Measurements from ENCODE around the gene DPP6.
A peak's percentile ranks its signal among the peaks of the same experiment; 100 is the strongest.

The DPP6 gene

DNA sequence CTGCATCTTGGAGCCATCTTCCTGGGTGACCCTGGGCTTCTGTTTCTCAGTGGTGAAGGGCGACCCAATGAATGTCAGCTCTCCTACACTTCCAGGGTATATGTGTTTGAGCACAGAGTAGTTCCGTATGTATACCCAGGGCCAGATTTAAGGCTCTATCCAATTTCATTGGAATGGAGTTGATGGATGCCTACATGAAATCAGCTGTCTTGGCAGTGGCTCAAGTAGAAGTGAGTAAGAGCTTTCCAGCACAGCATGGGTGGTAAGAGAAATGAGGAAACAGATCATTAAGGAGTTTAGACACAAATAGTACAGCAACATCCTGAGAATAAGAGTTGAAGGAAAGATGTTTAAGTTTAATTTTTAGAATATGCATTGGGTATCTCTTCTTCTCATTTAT lies 517.7 kb downstream of the DPP6 start:
- DNase-seq: no peak

GRCh38 chr7:154571772-154572171 lies 519.6 kb downstream of the DPP6 start:
- DNase-seq: no peak

DNA sequence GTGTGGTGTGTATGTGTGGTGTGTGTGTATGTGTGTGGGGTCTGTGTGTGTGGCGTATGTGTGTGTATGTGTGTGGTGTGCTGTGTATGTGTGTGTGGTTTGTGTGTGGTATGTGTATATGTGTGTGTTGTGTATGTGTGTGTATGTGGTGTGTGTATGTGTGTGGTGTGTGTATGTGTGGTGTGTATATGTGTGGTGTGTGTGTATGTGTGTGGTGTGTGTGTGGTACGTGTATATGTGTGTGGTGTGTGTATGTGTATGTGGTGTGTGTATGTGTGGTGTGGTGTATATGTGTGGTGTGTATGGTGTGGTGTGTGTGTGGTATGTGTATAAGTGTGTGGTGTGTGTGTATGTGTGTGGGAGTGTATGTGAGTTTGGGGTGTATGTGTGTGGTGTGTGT lies 522.0 kb downstream of the DPP6 start:
- no peak for DNase-seq

GRCh38 chr7:154575497-154575896 lies 523.3 kb downstream of the DPP6 start:
- DNase-seq: no peak

GRCh38 chr7:154576604-154577003 lies 524.4 kb downstream of the DPP6 start:
- no peak for DNase-seq

- no peak for DNase-seq
Measured at GRCh38 chr7:154577141-154577873, 525.1 kb downstream of the DPP6 start.

DNA sequence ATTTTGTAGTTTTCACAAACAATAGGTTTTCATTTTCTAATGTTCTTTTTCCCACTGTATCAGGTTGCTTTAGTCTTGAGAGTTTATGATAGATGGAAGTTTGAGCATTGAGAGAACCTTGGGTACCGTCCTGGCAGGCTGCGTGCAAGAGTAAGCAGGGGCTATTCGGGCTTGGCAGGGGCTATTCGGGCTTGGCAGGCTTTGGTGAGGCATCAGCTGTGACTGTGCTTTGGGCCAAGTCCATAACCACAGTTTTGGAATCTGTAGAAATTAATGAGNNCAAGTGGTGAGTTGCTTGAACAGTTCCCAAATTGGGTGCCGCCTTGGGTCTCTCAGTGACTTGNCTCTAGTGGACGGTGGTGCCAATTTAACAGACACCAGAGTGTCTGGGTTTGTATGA lies 526.1 kb downstream of the DPP6 start:
- DNase-seq: no peak

- DNase-seq: no peak
Measured at GRCh38 chr7:154579711-154580110, 527.5 kb downstream of the DPP6 start.

GRCh38 chr7:154581251-154581890 lies 529.2 kb downstream of the DPP6 start:
- DNase-seq: no peak

DNA sequence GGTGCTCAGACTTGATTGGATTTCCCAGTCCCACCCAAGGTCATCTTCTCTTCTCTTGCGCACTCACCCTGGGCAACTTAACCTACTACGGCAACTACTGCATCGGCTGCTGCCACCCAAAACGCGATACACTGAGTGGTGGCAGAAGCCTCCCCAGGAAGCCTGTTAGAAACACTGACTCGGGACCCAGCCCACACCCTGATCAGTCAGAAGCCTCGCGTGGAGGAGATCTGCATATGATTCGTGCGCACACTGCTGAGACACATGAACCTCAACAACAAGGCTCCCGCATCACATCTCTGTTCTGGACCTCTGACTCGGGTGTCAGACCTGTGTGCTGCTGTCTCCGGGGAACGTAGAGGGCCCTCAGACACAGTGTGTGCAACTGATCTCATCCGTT lies 531.3 kb downstream of the DPP6 start:
- DNase-seq: no peak

GRCh38 chr7:154584352-154585252 lies 532.4 kb downstream of the DPP6 start:
- no peak for DNase-seq

DNA sequence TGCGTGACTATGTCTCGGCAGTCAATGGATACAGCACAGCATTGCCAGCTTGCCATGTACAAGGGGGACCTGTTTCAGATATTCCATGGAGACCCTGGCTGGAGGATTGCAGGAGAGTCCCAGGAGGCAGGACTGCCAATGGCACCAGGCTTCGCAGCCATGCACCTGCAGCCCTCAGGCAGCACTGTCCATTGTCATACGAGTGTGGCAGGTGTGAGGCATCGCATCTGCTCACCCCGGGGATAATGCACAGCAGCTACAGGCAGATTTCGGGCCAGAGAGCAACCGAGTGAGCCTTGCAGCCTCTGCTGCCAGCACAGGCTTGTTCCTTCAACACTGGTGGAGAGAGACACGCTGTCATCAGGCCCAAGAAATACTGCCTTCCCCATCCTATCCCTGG lies 535.6 kb downstream of the DPP6 start:
- peak; percentile 40 to 59 for DNase-seq

- no peak for DNase-seq
Measured at GRCh38 chr7:154591544-154591943, 539.3 kb downstream of the DPP6 start.

- no peak for DNase-seq
Measured at GRCh38 chr7:154592388-154592787, 540.2 kb downstream of the DPP6 start.

GRCh38 chr7:154598396-154598795 lies 546.2 kb downstream of the DPP6 start:
- DNase-seq: no peak

DNA sequence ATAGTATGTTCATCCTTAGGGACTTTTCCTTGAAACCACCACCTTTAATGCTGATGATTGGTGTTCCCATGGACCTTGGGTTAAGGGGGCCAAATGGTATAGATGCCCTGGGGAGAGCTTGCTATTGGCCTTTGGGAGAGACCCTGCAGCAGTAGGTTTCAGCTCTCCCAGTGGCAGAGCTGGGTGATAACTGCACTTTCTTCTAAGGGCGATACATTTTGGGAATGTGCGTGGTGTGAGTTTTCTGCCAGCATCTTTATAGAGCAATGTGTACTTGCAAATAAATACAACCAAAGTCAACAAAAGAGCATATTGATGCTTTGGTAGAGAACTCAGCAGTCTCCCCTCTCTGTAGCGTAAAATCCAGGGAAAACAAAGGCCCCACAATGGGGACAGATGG lies 546.7 kb downstream of the DPP6 start:
- DNase-seq: no peak

DNA sequence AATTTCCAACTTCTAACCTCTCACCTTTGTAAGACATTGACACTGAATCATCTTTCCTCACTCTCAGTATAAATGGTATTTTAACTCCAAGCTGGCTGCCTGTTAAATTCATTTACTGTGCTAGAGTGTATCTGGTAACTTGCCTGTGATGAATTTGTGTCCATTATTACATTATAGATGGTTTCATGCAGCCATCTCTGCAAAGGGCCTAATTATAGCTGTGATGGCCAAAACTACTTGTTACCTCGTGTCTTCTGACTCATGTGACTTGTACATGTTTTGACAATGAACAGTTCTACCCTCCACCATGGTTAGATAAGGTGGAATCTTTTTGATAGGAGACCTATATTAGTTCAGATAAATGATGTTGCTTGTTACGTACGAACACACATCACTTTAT lies 558.7 kb downstream of the DPP6 start:
- DNase-seq: no peak

GRCh38 chr7:154613811-154614210 lies 561.6 kb downstream of the DPP6 start:
- DNase-seq: no peak

GRCh38 chr7:154620141-154620755 lies 568.0 kb downstream of the DPP6 start:
- no peak for DNase-seq

DNA sequence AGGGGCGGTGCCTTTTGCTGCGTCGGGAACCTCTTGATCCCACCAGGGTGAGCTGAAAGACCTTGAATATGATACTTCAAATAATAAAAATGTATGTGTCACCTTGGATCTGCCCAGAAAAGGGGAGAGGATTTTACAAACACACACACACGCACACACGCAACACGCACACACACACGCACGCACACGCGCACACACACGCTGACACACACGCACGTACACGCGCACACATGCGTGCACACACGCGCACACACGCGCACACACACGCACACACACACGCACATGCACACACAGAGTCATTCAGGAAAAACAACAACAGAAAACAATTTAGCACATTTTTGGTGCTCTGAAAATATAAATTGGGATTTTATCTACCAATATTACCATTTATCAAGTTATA lies 571.2 kb downstream of the DPP6 start:
- no peak for DNase-seq

- DNase-seq: no peak
Measured at GRCh38 chr7:154627646-154628290, 575.6 kb downstream of the DPP6 start.

DNA sequence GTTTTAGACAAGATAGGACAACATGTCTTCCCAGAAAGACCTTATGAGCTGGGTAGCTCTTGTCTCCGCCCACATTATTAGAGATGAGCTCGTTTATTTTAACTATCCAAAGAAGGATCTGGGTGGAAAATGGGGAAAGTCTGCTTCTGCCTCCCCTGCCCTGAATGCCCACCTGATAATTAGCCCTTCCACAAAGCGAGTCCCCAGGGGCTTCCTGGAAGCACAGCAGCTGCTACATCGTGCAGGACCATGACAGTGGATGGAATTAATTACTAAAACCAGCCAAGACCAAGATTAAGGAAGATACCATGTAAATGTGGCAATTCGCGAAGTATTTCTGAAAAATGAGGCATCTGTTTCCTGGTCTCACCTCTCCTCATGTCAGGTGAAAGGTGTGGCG lies 576.4 kb downstream of the DPP6 start:
- no peak for DNase-seq

GRCh38 chr7:154631162-154631561 lies 579.0 kb downstream of the DPP6 start:
- DNase-seq: no peak

All from NCI-H1930 (cell line).